ENCODE results near the gene PELI1. TPM values are rescaled to one million over a fixed set of nuclear protein-coding genes. Genes with fewer than 3 reads are reported as not detected.

The PELI1 gene
- total RNA-seq, 1 donor from 2014 or later = 33.8 TPM

DNA sequence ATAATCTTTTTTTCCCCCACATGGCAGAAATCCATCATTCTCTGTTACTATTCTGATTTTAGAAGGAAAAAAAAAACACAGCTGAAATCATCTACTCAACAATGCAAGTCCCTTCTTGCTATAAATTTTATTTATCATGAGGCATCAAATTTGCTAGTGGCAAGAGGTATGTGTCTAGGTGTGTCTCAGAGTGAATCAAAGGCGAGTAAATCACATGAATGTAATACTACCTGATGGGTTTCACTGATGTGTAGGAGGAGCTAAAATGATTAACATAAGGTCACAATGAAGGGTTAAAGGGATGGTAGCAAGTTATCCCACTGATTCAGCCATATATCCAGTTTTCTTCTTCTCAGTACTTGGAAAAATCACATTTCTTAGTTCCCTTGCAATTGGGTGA lies 24.5 kb upstream of the PELI1 start:
- intact Hi-C loops (cut with micrococcal nuclease) = no loop called here
- no peaks in the 10 kb centered on the region for H3K36me3 Mint-ChIP-seq (ENCODE audit: low read depth)
- H3K4me1 Mint-ChIP-seq = peaks cover 3% of the 10 kb centered on the region
- H3K27me3 Mint-ChIP-seq = peaks cover 2% of the 10 kb centered on the region
- H3K27ac Mint-ChIP-seq = no peak overlapping the region
- H3K9me3 Mint-ChIP-seq = no peaks in the 10 kb centered on the region
- H3K4me3 Mint-ChIP-seq = no peak overlapping the region
- no peak for DNase-seq

GRCh38 chr2:64168201-64168600 lies 24.0 kb upstream of the PELI1 start:
- Mint-ChIP-seq H3K4me3 (no peak overlapping the region), H3K9me3 (no peaks in the 10 kb centered on the region), H3K36me3 (ENCODE audit: low read depth) (no peaks in the 10 kb centered on the region), H3K27ac (no peak overlapping the region), H3K27me3 (peaks cover 2% of the 10 kb centered on the region), H3K4me1 (peaks cover 3% of the 10 kb centered on the region)
- DNase-seq = no peak
- intact Hi-C loops (cut with micrococcal nuclease) = no loop called here

DNA sequence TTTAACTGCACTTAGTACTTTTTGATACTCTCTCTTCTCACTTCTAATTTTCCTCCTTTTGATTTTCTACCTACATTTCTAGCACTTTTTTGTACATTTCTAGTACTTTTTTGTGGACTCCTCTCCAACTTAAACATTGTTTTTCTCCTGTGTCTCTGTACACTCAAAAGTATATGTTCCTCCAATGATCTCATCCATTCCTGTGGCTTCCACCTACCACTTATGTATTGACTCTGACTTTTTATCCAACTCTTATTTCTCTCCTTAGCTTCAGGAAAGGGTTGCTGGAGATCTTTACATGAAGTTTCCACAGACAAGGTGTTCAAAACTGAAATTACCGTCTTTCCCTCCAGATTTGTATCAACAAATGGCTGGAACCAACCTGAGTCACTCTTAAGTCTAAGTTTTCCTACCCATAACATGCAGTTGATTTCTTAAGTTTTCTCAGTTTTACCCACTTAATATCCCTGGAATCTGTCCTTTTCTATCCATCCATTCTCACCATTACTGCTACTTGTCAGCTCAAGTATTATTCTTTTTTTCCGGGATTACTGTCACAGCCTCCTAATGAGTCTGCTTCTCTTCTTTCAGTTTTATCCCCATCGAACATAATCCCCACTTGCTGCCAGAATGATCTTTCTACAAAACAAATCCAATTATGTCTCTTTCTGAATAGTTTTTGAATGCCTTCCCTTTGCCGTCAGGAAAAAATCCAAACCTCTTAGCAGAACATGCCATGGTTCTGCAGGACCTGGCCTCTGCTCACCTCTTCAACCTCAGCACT lies 22.6 kb upstream of the PELI1 start:
- Mint-ChIP-seq H3K36me3 (ENCODE audit: low read depth) (no peaks in the 10 kb centered on the region), H3K4me3 (no peak overlapping the region), H3K27ac (no peak overlapping the region), H3K4me1 (peaks cover 3% of the 10 kb centered on the region), H3K9me3 (no peaks in the 10 kb centered on the region), H3K27me3 (no peaks in the 10 kb centered on the region)
- no peak for DNase-seq
- intact Hi-C loops (cut with micrococcal nuclease) = loop anchor here (1.0 kb wide), 5 partner anchors 34 to 159 kb away; no protein-coding TSS in a partner anchor

DNA sequence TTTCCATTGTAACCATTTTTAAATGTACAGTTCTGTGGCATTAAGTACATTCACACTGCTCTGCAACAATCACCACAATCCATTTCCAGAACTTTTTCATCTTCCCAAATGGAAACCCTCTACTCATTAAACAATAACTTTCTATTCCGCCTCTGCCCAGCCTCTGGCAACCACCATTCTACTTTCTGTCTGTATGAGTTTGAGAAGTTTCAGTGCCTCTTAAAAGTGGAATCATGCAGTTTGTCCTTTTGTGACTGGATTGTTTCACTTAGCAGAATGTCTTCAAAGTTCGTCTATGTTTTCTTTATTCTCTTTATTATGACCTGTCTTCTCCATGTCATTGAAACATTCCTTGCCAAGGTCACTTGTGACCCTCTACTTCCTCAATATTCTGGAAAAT lies 22.0 kb upstream of the PELI1 start:
- DNase-seq = no peak

GRCh38 chr2:64165706-64166105 lies 21.5 kb upstream of the PELI1 start:
- H3K9me3 Mint-ChIP-seq = no peaks in the 10 kb centered on the region
- peaks cover 3% of the 10 kb centered on the region for H3K4me1 Mint-ChIP-seq
- intact Hi-C loops (cut with micrococcal nuclease) = loop anchor here (1.0 kb wide), 5 partner anchors 32 to 161 kb away; no protein-coding TSS in a partner anchor
- no peak for DNase-seq
- no peak overlapping the region for H3K4me3 Mint-ChIP-seq
- no peaks in the 10 kb centered on the region for H3K27me3 Mint-ChIP-seq
- no peak overlapping the region for H3K27ac Mint-ChIP-seq
- H3K36me3 Mint-ChIP-seq (ENCODE audit: low read depth) = no peaks in the 10 kb centered on the region

More for the DNA sequence above, 22.0 kb upstream of the PELI1 start:
- Mint-ChIP-seq H3K9me3 (no peaks in the 10 kb centered on the region), H3K4me1 (peaks cover 3% of the 10 kb centered on the region), H3K27me3 (no peaks in the 10 kb centered on the region), H3K36me3 (ENCODE audit: low read depth) (no peaks in the 10 kb centered on the region), H3K27ac (no peak overlapping the region), H3K4me3 (no peak overlapping the region)
- intact Hi-C loops (cut with micrococcal nuclease) = loop anchor here (1.0 kb wide), 5 partner anchors 33 to 160 kb away; no protein-coding TSS in a partner anchor

GRCh38 chr2:64164629-64165028 lies 20.4 kb upstream of the PELI1 start:
- Mint-ChIP-seq H3K4me1 (peaks cover 3% of the 10 kb centered on the region), H3K27me3 (no peaks in the 10 kb centered on the region), H3K4me3 (no peak overlapping the region), H3K27ac (no peak overlapping the region), H3K36me3 (ENCODE audit: low read depth) (no peaks in the 10 kb centered on the region), H3K9me3 (no peaks in the 10 kb centered on the region)
- intact Hi-C loops (cut with micrococcal nuclease) = no loop called here
- DNase-seq = no peak

DNA sequence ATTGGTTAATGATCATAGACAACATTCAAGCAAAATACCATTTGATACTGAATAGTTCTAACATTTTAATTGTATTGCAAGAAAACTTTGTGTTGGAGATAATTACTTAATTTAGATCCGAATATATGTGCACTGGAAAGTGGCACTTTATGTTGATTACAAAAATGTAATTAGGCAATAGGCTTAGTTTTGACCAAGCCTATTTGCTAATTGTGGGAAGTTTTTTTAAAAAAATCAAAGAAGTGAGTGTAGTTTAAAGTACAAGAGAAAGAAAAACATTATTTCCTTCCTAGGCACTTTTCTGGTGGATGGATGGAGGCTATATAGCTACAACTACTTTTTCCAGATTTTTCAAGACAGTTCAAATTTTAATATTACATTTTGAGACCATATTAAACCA lies 18.3 kb upstream of the PELI1 start:
- intact Hi-C loops (cut with micrococcal nuclease) = no loop called here
- H3K4me3 Mint-ChIP-seq = no peak overlapping the region
- H3K4me1 Mint-ChIP-seq = no peaks in the 10 kb centered on the region
- H3K27ac Mint-ChIP-seq = no peak overlapping the region
- H3K36me3 Mint-ChIP-seq (ENCODE audit: low read depth) = no peaks in the 10 kb centered on the region
- no peaks in the 10 kb centered on the region for H3K9me3 Mint-ChIP-seq
- no peak for DNase-seq
- H3K27me3 Mint-ChIP-seq = peaks cover 2% of the 10 kb centered on the region

DNA sequence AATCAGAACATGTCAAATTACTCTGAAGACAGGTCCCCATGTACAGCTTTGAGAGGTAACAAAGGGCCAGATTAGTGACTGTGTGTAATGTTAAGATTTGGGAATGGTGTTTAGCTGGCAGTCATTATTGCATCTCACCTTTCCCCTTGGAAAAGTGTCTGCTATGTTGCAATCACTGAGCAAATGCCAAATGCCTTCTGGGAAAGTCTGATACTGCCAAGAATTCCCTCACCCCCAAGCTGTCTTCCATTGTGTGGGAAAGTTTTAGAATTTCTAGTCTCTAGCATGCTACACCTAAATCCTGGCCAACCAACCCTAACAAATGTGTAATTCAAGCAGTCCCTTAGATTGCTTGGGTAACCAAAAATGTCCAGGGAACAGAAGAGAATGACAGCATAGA lies 13.6 kb upstream of the PELI1 start:
- intact Hi-C loops (cut with micrococcal nuclease) = no loop called here
- Mint-ChIP-seq H3K36me3 (ENCODE audit: low read depth) (no peaks in the 10 kb centered on the region), H3K9me3 (peaks cover 6% of the 10 kb centered on the region), H3K4me1 (no peaks in the 10 kb centered on the region), H3K27me3 (peaks cover 9% of the 10 kb centered on the region), H3K27ac (no peak overlapping the region), H3K4me3 (no peak overlapping the region)
- no peak for DNase-seq

DNA sequence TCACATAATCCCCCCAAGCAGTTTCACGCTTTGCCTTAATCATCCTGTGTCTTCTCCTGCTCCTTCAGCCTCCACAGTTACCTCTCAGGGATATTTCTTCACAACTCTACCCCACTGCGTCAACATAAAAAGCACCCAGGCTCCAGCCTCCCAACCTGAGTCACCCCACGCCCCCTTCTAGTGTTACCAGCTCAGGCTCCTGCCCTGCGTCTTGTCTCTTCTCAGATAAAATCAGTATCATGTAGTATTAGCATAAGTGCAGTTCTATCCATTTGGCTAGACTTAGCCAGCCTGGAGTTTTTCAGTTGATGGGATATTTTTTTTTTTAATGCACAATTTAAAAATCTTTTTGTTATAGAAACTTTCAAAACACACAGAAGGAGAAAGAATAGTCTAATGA lies 9.6 kb upstream of the PELI1 start:
- no peak overlapping the region for H3K27ac Mint-ChIP-seq
- H3K36me3 Mint-ChIP-seq (ENCODE audit: low read depth) = no peaks in the 10 kb centered on the region
- intact Hi-C loops (cut with micrococcal nuclease) = no loop called here
- H3K27me3 Mint-ChIP-seq = peaks cover 9% of the 10 kb centered on the region
- H3K4me1 Mint-ChIP-seq = no peaks in the 10 kb centered on the region
- H3K9me3 Mint-ChIP-seq = peaks cover 6% of the 10 kb centered on the region
- H3K4me3 Mint-ChIP-seq = no peak overlapping the region
- DNase-seq = no peak

GRCh38 chr2:64151476-64151875 lies 7.3 kb upstream of the PELI1 start:
- intact Hi-C loops (cut with micrococcal nuclease) = no loop called here
- no peak for DNase-seq
- H3K36me3 Mint-ChIP-seq (ENCODE audit: low read depth) = no peaks in the 10 kb centered on the region
- H3K4me1 Mint-ChIP-seq = no peaks in the 10 kb centered on the region
- peaks cover under 1% of the 10 kb centered on the region for H3K9me3 Mint-ChIP-seq
- H3K27me3 Mint-ChIP-seq = peaks cover 7% of the 10 kb centered on the region
- no peak overlapping the region for H3K4me3 Mint-ChIP-seq
- no peak overlapping the region for H3K27ac Mint-ChIP-seq

DNA sequence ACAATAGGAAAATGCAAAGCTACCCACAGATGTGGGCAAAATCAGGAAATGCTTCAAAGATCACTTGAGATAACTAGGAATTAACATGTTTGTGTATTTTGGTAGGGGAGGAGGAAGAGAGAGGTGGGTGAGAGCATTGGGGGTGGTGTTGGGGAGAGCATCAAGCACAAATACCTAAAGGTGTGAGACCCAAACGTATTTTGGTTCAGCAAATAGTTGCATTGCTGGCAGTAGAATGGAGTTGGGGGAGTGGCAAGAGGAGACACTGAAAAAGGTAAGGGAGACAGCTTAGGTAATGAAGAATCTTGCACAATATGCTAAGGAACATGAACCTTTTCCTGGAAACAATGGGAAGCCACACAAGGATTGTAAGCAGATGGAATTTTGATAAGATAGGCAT lies 1.5 kb upstream of the PELI1 start:
- Mint-ChIP-seq H3K4me3 (no peak overlapping the region), H3K36me3 (ENCODE audit: low read depth) (peaks cover 12% of the 10 kb centered on the region), H3K4me1 (peaks cover 16% of the 10 kb centered on the region), H3K27me3 (no peaks in the 10 kb centered on the region), H3K9me3 (no peaks in the 10 kb centered on the region), H3K27ac (no peak overlapping the region)
- intact Hi-C loops (cut with micrococcal nuclease) = no loop called here
- DNase-seq = peak; percentile 65

GRCh38 chr2:64145119-64145518 lies 899 bp upstream of the PELI1 start:
- H3K27me3 Mint-ChIP-seq = no peaks in the 10 kb centered on the region
- DNase-seq = no peak
- peak overlapping the region; percentile 70 for H3K4me3 Mint-ChIP-seq
- peaks cover 18% of the 10 kb centered on the region for H3K4me1 Mint-ChIP-seq
- no peaks in the 10 kb centered on the region for H3K9me3 Mint-ChIP-seq
- peaks cover 16% of the 10 kb centered on the region for H3K36me3 Mint-ChIP-seq (ENCODE audit: low read depth)
- no peak overlapping the region for H3K27ac Mint-ChIP-seq
- intact Hi-C loops (cut with micrococcal nuclease) = no loop called here

DNA sequence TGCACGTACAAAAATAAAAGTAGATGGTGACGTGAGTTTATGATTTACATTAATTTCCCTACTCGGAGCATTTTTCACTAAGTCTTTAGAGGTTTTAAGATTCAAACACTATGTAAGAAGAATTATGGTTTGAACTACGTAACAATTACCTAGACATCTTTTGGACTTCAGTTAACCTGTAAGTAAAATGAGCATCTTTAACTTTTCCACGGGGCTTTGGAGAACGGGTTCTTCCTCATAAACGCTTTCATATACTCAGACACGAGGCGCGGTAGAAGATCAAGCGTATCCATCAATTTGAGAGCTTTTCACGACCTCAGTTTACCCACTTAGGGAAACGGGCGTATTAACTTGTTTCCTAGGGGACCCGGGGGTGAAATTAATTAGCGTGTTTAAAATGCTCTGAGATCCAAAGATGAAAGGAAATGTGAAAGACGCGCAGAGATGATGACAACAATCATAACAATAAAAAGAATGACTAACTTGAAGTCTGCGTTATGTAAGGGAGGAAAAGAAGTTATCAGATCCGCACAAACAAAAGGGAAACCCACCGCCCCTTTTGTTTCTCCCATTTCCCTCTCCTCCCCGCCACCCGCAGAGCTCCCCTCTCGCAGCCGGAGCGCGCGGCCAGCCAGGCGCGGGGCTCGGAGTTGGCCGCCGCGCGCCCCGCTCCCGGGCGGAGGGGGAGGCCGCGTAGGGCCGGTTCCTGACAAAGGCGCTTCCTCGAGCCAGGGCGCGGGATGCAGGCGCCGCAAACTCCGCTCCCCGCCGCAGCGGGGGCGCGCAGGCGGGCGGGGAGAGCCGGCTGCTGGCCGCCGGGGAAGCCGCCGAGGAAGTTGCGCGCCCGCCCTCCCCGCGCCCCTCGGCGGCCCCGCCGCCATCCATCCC lies 807 bp downstream of the PELI1 start:
- DNase-seq = peak; percentile 83
- Mint-ChIP-seq H3K27me3 (no peaks in the 10 kb centered on the region), H3K4me1 (peaks cover 25% of the 10 kb centered on the region), H3K9me3 (no peaks in the 10 kb centered on the region), H3K36me3 (ENCODE audit: low read depth) (peaks cover 29% of the 10 kb centered on the region), H3K4me3 (peak overlapping the region; percentile 99), H3K27ac (peak overlapping the region; percentile 96)
- intact Hi-C loops (cut with micrococcal nuclease) = loop anchor here (1.0 to 5.0 kb wide), 12 partner anchors 8 to 509 kb away; partner anchors contain the start of genes AFTPH, SERTAD2 and UGP2

- Mint-ChIP-seq H3K36me3 (ENCODE audit: low read depth) (peaks cover 35% of the 10 kb centered on the region), H3K9me3 (no peaks in the 10 kb centered on the region), H3K4me1 (peaks cover 32% of the 10 kb centered on the region), H3K27me3 (no peaks in the 10 kb centered on the region), H3K27ac (peak overlapping the region; percentile 96), H3K4me3 (peak overlapping the region; percentile 99)
- no peak for DNase-seq
- intact Hi-C loops (cut with micrococcal nuclease) = loop anchor here (1.0 to 5.0 kb wide), 6 partner anchors 7 to 510 kb away; partner anchors contain the start of genes SERTAD2 and UGP2
Measured at GRCh38 chr2:64142741-64143168, 1.5 kb downstream of the PELI1 start.
